Ovary (tissue), 3 donors: ENCODE results near the gene CST6.

ENCODE experiments used
- CTCF ChIP-seq, 3 donors: fragments of 450-650 bp in 2 of 3; fragments of 200-600 bp in 1 of 3; IDR thresholded peaks; one replicate each; pipeline versions ENCODE4 v1.5.1 to v1.8.0; 2016 to 2022; ENCODE audit warnings: antibody characterized with exemption in 3 of 3, mild to moderate bottlenecking in 1 of 3
- EP300 ChIP-seq: sonication (generic); formaldehyde crosslinking; IDR thresholded peaks from one replicate; pipeline ENCODE4 v1.6.1; 2017; ENCODE audit warnings: antibody characterized with exemption
- POLR2A ChIP-seq: fragments of 450-650 bp; IDR thresholded peaks from one replicate; pipeline ENCODE4 v1.6.1; 2017; ENCODE audit warnings: antibody characterized with exemption, mild to moderate bottlenecking, moderate library complexity
- donor health status: DM: no; HTN: no; CAD: no.

- no peak for TF ChIP-seq POLR2A
- no peak for TF ChIP-seq CTCF (IDR thresholded peaks at IDR 0.05)
- no peak for TF ChIP-seq EP300
These were observed 49.5 kb downstream of the CST6 start for GRCh38 chr11:66061268-66061667.
